ENCODE data around the gene MYH2. TPM values are rescaled to one million over a fixed set of nuclear protein-coding genes. Genes with fewer than 3 reads are reported as not detected.

The MYH2 gene
- total and polyA plus RNA-seq, 2 experiments from 2014 or later = 0.59 to 0.65 TPM

- no peak for DNase-seq
Observed at GRCh38 chr17:10499950-10500349, 49.5 kb downstream of the MYH2 start.

GRCh38 chr17:10492004-10492403 lies 57.5 kb downstream of the MYH2 start:
- Histone ChIP-seq H3K27ac (no peak overlapping the region), H3K4me3 (no peak overlapping the region), H3K9ac (no peak overlapping the region), H3K9me3 (ENCODE audit: low read depth) (peaks cover 2% of the 10 kb centered on the region), H2AFZ (no peak overlapping the region), H3K9me2 (ENCODE audit: insufficient read depth) (no peaks in the 10 kb centered on the region), H3K4me1 (ENCODE audit: insufficient read depth) (no peaks in the 10 kb centered on the region), H3K36me3 (ENCODE audit: low read depth) (no peaks in the 10 kb centered on the region), H3K79me2 (ENCODE audit: insufficient read depth) (no peaks in the 10 kb centered on the region), H3K4me2 (ENCODE audit: unreplicated experiment) (no peak overlapping the region), H4K20me1 (ENCODE audit: insufficient read depth) (no peaks in the 10 kb centered on the region), H3K27me3 (replicated peaks; ENCODE audit: insufficient read depth) (no peaks in the 10 kb centered on the region), H3F3A (ENCODE audit: insufficient read depth) (no peaks in the 10 kb centered on the region)
- WGBS, 2 experiments (ENCODE audit: low coverage in 1 of 2, low lambda C conversion rate in 2 of 2, missing lambda C conversion rate in 2 of 2) = 69 to 85% methylated on average over 2 of the region's 2 CpGs
- in situ Hi-C loops (cut with MboI) = no loop called here
- TF ChIP-seq EZH2phosphoT487 (IDR thresholded peaks at IDR 0.05; ENCODE audit: insufficient read depth, low read depth) = no peak
- no peak for TF ChIP-seq EZH2 (IDR thresholded peaks at IDR 0.05; ENCODE audit: insufficient read depth, poor library complexity, severe bottlenecking)
- DNase-seq = no peak

More at GRCh38 chr17:10499950-10500349, 49.5 kb downstream of the MYH2 start:
- Histone ChIP-seq H3K36me3 (ENCODE audit: low read depth) (no peaks in the 10 kb centered on the region), H2AFZ (no peak overlapping the region), H3K9me2 (ENCODE audit: insufficient read depth) (no peaks in the 10 kb centered on the region), H3K4me3 (no peak overlapping the region), H4K20me1 (ENCODE audit: insufficient read depth) (no peaks in the 10 kb centered on the region; the same call in 1 of the 2 replicates), H3F3A (ENCODE audit: insufficient read depth) (no peaks in the 10 kb centered on the region), H3K9me3 (ENCODE audit: low read depth) (no peaks in the 10 kb centered on the region), H3K4me2 (ENCODE audit: unreplicated experiment) (no peak overlapping the region), H3K27ac (no peak overlapping the region), H3K4me1 (ENCODE audit: insufficient read depth) (no peaks in the 10 kb centered on the region), H3K79me2 (ENCODE audit: insufficient read depth) (no peaks in the 10 kb centered on the region), H3K27me3 (replicated peaks; ENCODE audit: insufficient read depth) (no peaks in the 10 kb centered on the region; the same call in 1 of the 2 replicates), H3K9ac (no peak overlapping the region)
- 18 to 28% methylated on average over 3 of the region's 3 CpGs for WGBS, 2 experiments (ENCODE audit: low coverage in 1 of 2, low lambda C conversion rate in 2 of 2, missing lambda C conversion rate in 2 of 2)
- in situ Hi-C loops (cut with MboI) = no loop called here
- no peak for TF ChIP-seq EZH2 (IDR thresholded peaks at IDR 0.05; ENCODE audit: insufficient read depth, poor library complexity, severe bottlenecking)
- TF ChIP-seq EZH2phosphoT487 (IDR thresholded peaks at IDR 0.05; ENCODE audit: insufficient read depth, low read depth) = no peak

GRCh38 chr17:10482252-10482651 lies 67.2 kb downstream of the MYH2 start:
- no peaks in the 10 kb centered on the region for H3K27me3 ChIP-seq (replicated peaks; ENCODE audit: insufficient read depth)
- no peaks in the 10 kb centered on the region for H3F3A ChIP-seq (ENCODE audit: insufficient read depth)
- WGBS, 2 experiments (ENCODE audit: low coverage in 1 of 2, low lambda C conversion rate in 2 of 2, missing lambda C conversion rate in 2 of 2) = 0 to 18% methylated on average over 1 of the region's 1 CpG
- H3K9me2 ChIP-seq (ENCODE audit: insufficient read depth) = no peaks in the 10 kb centered on the region
- H2AFZ ChIP-seq = no peak overlapping the region
- H3K36me3 ChIP-seq (ENCODE audit: low read depth) = no peaks in the 10 kb centered on the region
- no peaks in the 10 kb centered on the region for H4K20me1 ChIP-seq (ENCODE audit: insufficient read depth)
- no peaks in the 10 kb centered on the region for H3K4me1 ChIP-seq (ENCODE audit: insufficient read depth)
- no peak for DNase-seq
- no peak overlapping the region for H3K4me3 ChIP-seq
- peaks cover 5% of the 10 kb centered on the region for H3K9me3 ChIP-seq (ENCODE audit: low read depth)
- H3K9ac ChIP-seq = no peak overlapping the region
- no peak overlapping the region for H3K4me2 ChIP-seq (ENCODE audit: unreplicated experiment)
- H3K79me2 ChIP-seq (ENCODE audit: insufficient read depth) = no peaks in the 10 kb centered on the region
- H3K27ac ChIP-seq = no peak overlapping the region
- TF ChIP-seq EZH2 (IDR thresholded peaks at IDR 0.05; ENCODE audit: insufficient read depth, poor library complexity, severe bottlenecking) (no peak), EZH2phosphoT487 (IDR thresholded peaks at IDR 0.05; ENCODE audit: insufficient read depth, low read depth) (no peak)
- in situ Hi-C loops (cut with MboI) = no loop called here

GRCh38 chr17:10477701-10478100 lies 71.8 kb downstream of the MYH2 start:
- Histone ChIP-seq H3K79me2 (ENCODE audit: insufficient read depth) (no peaks in the 10 kb centered on the region), H4K20me1 (ENCODE audit: insufficient read depth) (no peaks in the 10 kb centered on the region), H3K27ac (no peak overlapping the region), H2AFZ (no peak overlapping the region), H3K4me1 (ENCODE audit: insufficient read depth) (no peaks in the 10 kb centered on the region), H3K36me3 (ENCODE audit: low read depth) (no peaks in the 10 kb centered on the region), H3K9me2 (ENCODE audit: insufficient read depth) (no peaks in the 10 kb centered on the region), H3K4me3 (no peak overlapping the region), H3K4me2 (ENCODE audit: unreplicated experiment) (no peak overlapping the region), H3K9me3 (ENCODE audit: low read depth) (no peaks in the 10 kb centered on the region), H3K27me3 (replicated peaks; ENCODE audit: insufficient read depth) (no peaks in the 10 kb centered on the region), H3F3A (ENCODE audit: insufficient read depth) (0 out of 2 replicates have a peak, but pooled peaks cover 5% of the 10 kb centered on the region), H3K9ac (no peak overlapping the region)
- 26 to 42% methylated on average over 1 of the region's 1 CpG for WGBS, 2 experiments (ENCODE audit: low coverage in 1 of 2, low lambda C conversion rate in 2 of 2, missing lambda C conversion rate in 2 of 2)
- in situ Hi-C loops (cut with MboI) = no loop called here
- DNase-seq = no peak
- TF ChIP-seq EZH2 (IDR thresholded peaks at IDR 0.05; ENCODE audit: insufficient read depth, poor library complexity, severe bottlenecking) (no peak), EZH2phosphoT487 (IDR thresholded peaks at IDR 0.05; ENCODE audit: insufficient read depth, low read depth) (no peak)

- 32 to 42% methylated on average over 4 of the region's 4 CpGs for WGBS, 2 experiments (ENCODE audit: low coverage in 1 of 2, low lambda C conversion rate in 2 of 2, missing lambda C conversion rate in 2 of 2)
- H3K79me2 ChIP-seq (ENCODE audit: insufficient read depth) = no peaks in the 10 kb centered on the region
- in situ Hi-C loops (cut with MboI) = no loop called here
Observed at GRCh38 chr17:10474536-10474935, 74.9 kb downstream of the MYH2 start.

More at GRCh38 chr17:10474536-10474935, 74.9 kb downstream of the MYH2 start:
- Histone ChIP-seq H3K36me3 (ENCODE audit: low read depth) (no peaks in the 10 kb centered on the region), H3K9ac (no peak overlapping the region), H4K20me1 (ENCODE audit: insufficient read depth) (no peaks in the 10 kb centered on the region), H3K27me3 (replicated peaks; ENCODE audit: insufficient read depth) (no peaks in the 10 kb centered on the region), H3F3A (ENCODE audit: insufficient read depth) (0 out of 2 replicates have a peak, but pooled peaks cover 5% of the 10 kb centered on the region), H3K4me1 (ENCODE audit: insufficient read depth) (no peaks in the 10 kb centered on the region), H3K27ac (no peak overlapping the region), H3K9me3 (ENCODE audit: low read depth) (no peaks in the 10 kb centered on the region), H2AFZ (no peak overlapping the region), H3K4me3 (no peak overlapping the region), H3K4me2 (ENCODE audit: unreplicated experiment) (no peak overlapping the region), H3K9me2 (ENCODE audit: insufficient read depth) (no peaks in the 10 kb centered on the region)
- DNase-seq = peak; percentile 21
- TF ChIP-seq EZH2 (IDR thresholded peaks at IDR 0.05; ENCODE audit: insufficient read depth, poor library complexity, severe bottlenecking) (no peak), EZH2phosphoT487 (IDR thresholded peaks at IDR 0.05; ENCODE audit: insufficient read depth, low read depth) (no peak)

All from GM23248 (cell line).